Loucy (cell line): ENCODE results near the gene GGPS1.

ENCODE experiments used
- H2AFZ ChIP-seq: fragments of 200-600 bp; sonication (generic); 2 replicates; pipeline ENCODE4 v1.6.0; 2016; ENCODE audit warnings: antibody characterized with exemption, mild to moderate bottlenecking, low read length, moderate library complexity
- H3F3A ChIP-seq: fragments of 200-600 bp; 2 replicates; pipeline ENCODE4 v1.6.0; 2016; ENCODE audit warnings: antibody characterized with exemption, low read depth, mild to moderate bottlenecking
- H3K27me3 ChIP-seq: fragments of 200-600 bp; sonication (generic); 2 replicates; pipeline ENCODE4 v1.6.1; 2014; ENCODE audit warnings: low read length, mild to moderate bottlenecking; ENCODE audit not compliant: insufficient read depth, poor library complexity, severe bottlenecking
- H3K36me3 ChIP-seq: fragments of 200-600 bp; sonication (generic); 2 replicates; pipeline ENCODE4 v1.6.1; 2016; ENCODE audit warnings: low read length; ENCODE audit not compliant: insufficient read depth
- H3K4me1 ChIP-seq: fragments of 200-600 bp; sonication (generic); 2 replicates; pipeline ENCODE4 v1.5.1; 2014; ENCODE audit warnings: low read length, mild to moderate bottlenecking; ENCODE audit not compliant: insufficient read depth, poor library complexity, severe bottlenecking
- H3K4me2 ChIP-seq: fragments of 200-600 bp; sonication (generic); 2 replicates; pipeline ENCODE4 v1.6.0; 2014; ENCODE audit warnings: antibody characterized with exemption, low read length, low read depth, mild to moderate bottlenecking; ENCODE audit not compliant: poor library complexity, severe bottlenecking
- H3K4me3 ChIP-seq: fragments of 200-600 bp; sonication (generic); 2 replicates; pipeline ENCODE4 v1.5.1; 2014; ENCODE audit warnings: low read length, mild to moderate bottlenecking, mixed read lengths; ENCODE audit not compliant: poor library complexity, severe bottlenecking
- H3K79me2 ChIP-seq: fragments of 200-600 bp; sonication (generic); 2 replicates; pipeline ENCODE4 v1.6.1; 2014; ENCODE audit warnings: low read length; ENCODE audit not compliant: insufficient read depth
- H3K9ac ChIP-seq: fragments of 200-600 bp; sonication (generic); 2 replicates; pipeline ENCODE4 v1.6.0; 2014; ENCODE audit warnings: mild to moderate bottlenecking, low read depth, low read length, moderate library complexity; ENCODE audit not compliant: poor library complexity, severe bottlenecking
- H3K9me2 ChIP-seq: fragments of 200-600 bp; sonication (generic); replicated peaks from 2 replicates; pipeline ENCODE4 v1.6.1; 2016; ENCODE audit warnings: low read depth, low read length, mixed read lengths
- H3K9me3 ChIP-seq: fragments of 200-600 bp; sonication (generic); 2 replicates; pipeline ENCODE4 v1.6.1; 2014; ENCODE audit warnings: mild to moderate bottlenecking, antibody characterized with exemption, low read length, low read depth; ENCODE audit not compliant: insufficient read depth
- H4K20me1 ChIP-seq: fragments of 200-600 bp; sonication (generic); 2 replicates; pipeline ENCODE4 v1.6.0; 2014; ENCODE audit warnings: antibody characterized with exemption, low read length, mild to moderate bottlenecking; ENCODE audit not compliant: insufficient read depth, poor library complexity, severe bottlenecking
- CTCF ChIP-seq: fragments of 200-600 bp; sonication (generic); conservative IDR thresholded peaks from 2 replicates; pipeline ENCODE4 v1.5.1; 2014; ENCODE audit warnings: mild to moderate bottlenecking, antibody characterized with exemption, low read length
- EZH2phosphoT487 ChIP-seq: fragments of 200-600 bp; IDR thresholded peaks from 2 replicates; pipeline ENCODE4 v1.6.1; 2018; ENCODE audit warnings: antibody characterized with exemption, mild to moderate bottlenecking, moderate library complexity, borderline replicate concordance

The GGPS1 gene

GRCh38 chr1:235313262-235313661, 15.1 kb upstream of the GGPS1 start:
- peaks cover 11% of the 10 kb centered on the region for H3K36me3 ChIP-seq
- no peaks in the 10 kb centered on the region for H3K9me2 ChIP-seq
- H2AFZ ChIP-seq: no peak overlapping the region
- H3K9me3 ChIP-seq: no peaks in the 10 kb centered on the region
- TF ChIP-seq CTCF (no peak), EZH2phosphoT487 (no peak)
- H3K4me3 ChIP-seq: no peak overlapping the region
- H3K9ac ChIP-seq: no peak overlapping the region
- no peak overlapping the region for H3K4me2 ChIP-seq
- no peaks in the 10 kb centered on the region for H3F3A ChIP-seq
- H3K27me3 ChIP-seq: no peaks in the 10 kb centered on the region
- H3K4me1 ChIP-seq: peaks cover 15% of the 10 kb centered on the region
- H3K79me2 ChIP-seq: peaks cover 87% of the 10 kb centered on the region
- H4K20me1 ChIP-seq: peaks cover 77% of the 10 kb centered on the region

GRCh38 chr1:235313931-235314678, 14.3 kb upstream of the GGPS1 start:
- peak overlapping the region; percentile 35 for H3K9ac ChIP-seq
- peaks cover 94% of the 10 kb centered on the region for H3K79me2 ChIP-seq
- H3K4me1 ChIP-seq: peaks cover 22% of the 10 kb centered on the region
- peak overlapping the region; percentile 45 for H3K4me2 ChIP-seq
- H3K36me3 ChIP-seq: peaks cover 19% of the 10 kb centered on the region
- H3F3A ChIP-seq: no peaks in the 10 kb centered on the region
- H3K27me3 ChIP-seq: no peaks in the 10 kb centered on the region
- no peak for TF ChIP-seq EZH2phosphoT487
- TF ChIP-seq CTCF: no peak
- no peaks in the 10 kb centered on the region for H3K9me2 ChIP-seq
- H3K9me3 ChIP-seq: no peaks in the 10 kb centered on the region
- no peak overlapping the region for H2AFZ ChIP-seq
- H3K4me3 ChIP-seq: no peak overlapping the region
- peaks cover 85% of the 10 kb centered on the region for H4K20me1 ChIP-seq

GRCh38 chr1:235315173-235315572, 13.2 kb upstream of the GGPS1 start:
- TF ChIP-seq EZH2phosphoT487: no peak
- no peak for TF ChIP-seq CTCF
- Histone ChIP-seq H3F3A (no peaks in the 10 kb centered on the region), H3K36me3 (peaks cover 23% of the 10 kb centered on the region), H3K4me2 (no peak overlapping the region), H3K4me3 (no peak overlapping the region), H3K9me3 (no peaks in the 10 kb centered on the region), H3K27me3 (no peaks in the 10 kb centered on the region), H2AFZ (no peak overlapping the region), H3K4me1 (peaks cover 24% of the 10 kb centered on the region), H4K20me1 (peaks cover 91% of the 10 kb centered on the region), H3K79me2 (peaks cover 98% of the 10 kb centered on the region), H3K9me2 (no peaks in the 10 kb centered on the region), H3K9ac (no peak overlapping the region)
